Ecto neural progenitor cell (in vitro differentiated cells): ENCODE results near the gene LTBP1.
"Not testable (repeated sequence)": the region's sequence is repeated elsewhere in the genome, so short reads cannot be mapped to it uniquely, and the experiment has no call there.

Source experiments
- DNase-seq: peaks from one replicate; pipeline ENCODE4 v3.0.0-alpha.2; 2018; ENCODE audit warnings: low spot score

Gene LTBP1

GRCh38 chr2:33351781-33352180, 405.0 kb downstream of the LTBP1 start:
- no peak for DNase-seq

GRCh38 chr2:33354981-33355380, 408.2 kb downstream of the LTBP1 start:
- no peak for DNase-seq

GRCh38 chr2:33358878-33359277, 412.1 kb downstream of the LTBP1 start:
- no peak for DNase-seq

GRCh38 chr2:33363325-33364298, 416.9 kb downstream of the LTBP1 start:
- no peak for DNase-seq

- DNase-seq, result no peak
Measured at GRCh38 chr2:33365264-33365970, 418.7 kb downstream of the LTBP1 start.

- DNase-seq, result no peak
Measured at GRCh38 chr2:33366473-33366872, 419.7 kb downstream of the LTBP1 start.

GRCh38 chr2:33368524-33368923, 421.8 kb downstream of the LTBP1 start:
- DNase-seq, result not testable (repeated sequence)

GRCh38 chr2:33369191-33369590, 422.4 kb downstream of the LTBP1 start:
- DNase-seq, result no peak

- no peak for DNase-seq
Measured at GRCh38 chr2:33370636-33371265, 424.0 kb downstream of the LTBP1 start.

- DNase-seq, result no peak
Measured at GRCh38 chr2:33371304-33372090, 424.7 kb downstream of the LTBP1 start.

GRCh38 chr2:33372940-33373553, 426.3 kb downstream of the LTBP1 start:
- DNase-seq, result no peak

- DNase-seq, result no peak
Measured at GRCh38 chr2:33373986-33374385, 427.2 kb downstream of the LTBP1 start.

GRCh38 chr2:33375054-33375453, 428.3 kb downstream of the LTBP1 start:
- no peak for DNase-seq

GRCh38 chr2:33377048-33377447, 430.3 kb downstream of the LTBP1 start:
- DNase-seq, result no peak

- DNase-seq, result no peak
Measured at GRCh38 chr2:33378556-33379210, 431.9 kb downstream of the LTBP1 start.

- DNase-seq, result no peak
Measured at GRCh38 chr2:33380001-33380609, 433.4 kb downstream of the LTBP1 start.

- no peak for DNase-seq
Measured at GRCh38 chr2:33380719-33381118, 434.0 kb downstream of the LTBP1 start.

GRCh38 chr2:33381301-33381858, 434.6 kb downstream of the LTBP1 start:
- no peak for DNase-seq

- DNase-seq, result no peak
Measured at GRCh38 chr2:33383855-33384598, 437.3 kb downstream of the LTBP1 start.
